NCI-H510A (cell line): ENCODE results near the gene PLCB2.

Experiments
- DNase-seq: peaks from one replicate; lab custom pipeline; 2025; lab: John Stamatoyannopoulos, UW

The PLCB2 gene

GRCh38 chr15:40307421-40308211 lies at the start of gene PLCB2:
Gene PLCB2 (minus strand): TSS chr15:40307935. CDS start chr15:40307672, 263 bp downstream.
- no peak for DNase-seq

GRCh38 chr15:40357246-40357645 lies 49.5 kb upstream of the PLCB2 start:
- no peak for DNase-seq

GRCh38 chr15:40355976-40356585 lies 48.3 kb upstream of the PLCB2 start:
- DNase-seq, result no peak

- no peak for DNase-seq
Measured at GRCh38 chr15:40354408-40355171, 46.9 kb upstream of the PLCB2 start.

- no peak for DNase-seq
Measured at GRCh38 chr15:40353697-40354096, 46.0 kb upstream of the PLCB2 start.

GRCh38 chr15:40352281-40352901 lies 44.7 kb upstream of the PLCB2 start:
- DNase-seq, result no peak

- DNase-seq, result no peak
Measured at GRCh38 chr15:40349163-40349562, 41.4 kb upstream of the PLCB2 start.

GRCh38 chr15:40348474-40348870 lies 40.7 kb upstream of the PLCB2 start:
- no peak for DNase-seq

- DNase-seq, result no peak
Measured at GRCh38 chr15:40347559-40348473, 40.1 kb upstream of the PLCB2 start.

GRCh38 chr15:40346579-40347558 lies 39.1 kb upstream of the PLCB2 start:
- DNase-seq, result no peak

GRCh38 chr15:40345867-40346578 lies 38.3 kb upstream of the PLCB2 start:
- DNase-seq, result no peak

GRCh38 chr15:40345225-40345866 lies 37.6 kb upstream of the PLCB2 start:
- DNase-seq, result no peak

- no peak for DNase-seq
Measured at GRCh38 chr15:40344631-40345120, 36.9 kb upstream of the PLCB2 start.

GRCh38 chr15:40344217-40344616 lies 36.5 kb upstream of the PLCB2 start:
- DNase-seq, result no peak

GRCh38 chr15:40343512-40343911 lies 35.8 kb upstream of the PLCB2 start:
- DNase-seq, result no peak

GRCh38 chr15:40342416-40343320 lies 34.9 kb upstream of the PLCB2 start:
- DNase-seq, result no peak

- peak; percentile 78 for DNase-seq
Measured at GRCh38 chr15:40340740-40341400, 33.1 kb upstream of the PLCB2 start, which contains the start of gene CCDC9B. Gene CCDC9B (minus strand): TSS chr15:40340939. CDS start chr15:40340819, 120 bp downstream.
